H1 (cell line): ENCODE results near the gene STX4. TPM values are rescaled to one million over a fixed set of nuclear protein-coding genes. Genes with fewer than 3 reads are reported as not detected.

ENCODE experiments used
- CTCF ChIA-PET: fragments of 300-600 bp; sonication (Branson Sonifier 250); formaldehyde crosslinking; loops from one replicate; lab custom pipeline; 2021; ENCODE audit not compliant: partially characterized antibody; lab: Charles Lee
- POLR2A ChIA-PET: fragments of 300-600 bp; sonication (Branson Sonifier 250); formaldehyde crosslinking; loops from one replicate; lab custom pipeline; 2021; ENCODE audit warnings: inconsistent platforms; ENCODE audit not compliant: partially characterized antibody; lab: Charles Lee
- DNase-seq, 2 experiments: peaks; one replicate each; pipeline versions ENCODE4 v3.0.0 to v3.0.0-alpha.2; 2010 to 2022; ENCODE audit warnings: low spot score in 2 of 2, low read depth in 1 of 2, mixed read lengths in 1 of 2
- FAIRE-seq: peaks from 2 replicates; lab custom pipeline; 2011; peaks lifted over from hg19 to GRCh38; lab: Jason Lieb, UNC
- H2AFZ ChIP-seq: 2 replicates; pipeline ENCODE4 v1.8.1; 2012; ENCODE audit warnings: low read length, inconsistent platforms
- H2AK5ac ChIP-seq: 2 replicates; pipeline ENCODE4 v1.6.1; 2013; ENCODE audit warnings: low read depth, low read length
- H2BK120ac ChIP-seq: replicated peaks from 2 replicates; pipeline ENCODE3; 2013; ENCODE audit warnings: low read depth, low read length, inconsistent platforms
- H2BK12ac ChIP-seq: 2 replicates; pipeline ENCODE4 v1.6.1; 2013; ENCODE audit warnings: low read depth, low read length
- H2BK15ac ChIP-seq: 2 replicates; pipeline ENCODE4 v1.6.1; 2013; ENCODE audit warnings: low read length
- H2BK20ac ChIP-seq: 2 replicates; pipeline ENCODE4 v1.6.1; 2013; ENCODE audit warnings: low read length
- H2BK5ac ChIP-seq: 2 replicates; pipeline ENCODE4 v1.6.1; 2013; ENCODE audit warnings: low read depth, low read length
- H3K14ac ChIP-seq: 2 replicates; pipeline ENCODE4 v1.6.1; 2013; ENCODE audit warnings: inconsistent platforms; ENCODE audit not compliant: insufficient read length
- H3K18ac ChIP-seq: 2 replicates; pipeline ENCODE4 v1.6.1; 2013; ENCODE audit warnings: low read length; ENCODE audit errors: extremely low read depth
- H3K23ac ChIP-seq: 2 replicates; pipeline ENCODE4 v1.6.1; 2013; ENCODE audit warnings: inconsistent platforms; ENCODE audit not compliant: insufficient read length
- H3K23me2 ChIP-seq: 2 replicates; pipeline ENCODE4 v1.6.1; 2013; ENCODE audit warnings: low read depth, low read length
- H3K27ac ChIP-seq: 2 replicates; pipeline ENCODE4 v1.6.1; 2011; ENCODE audit warnings: low read depth, low read length, inconsistent platforms
- H3K27me3 ChIP-seq, 4 experiments: replicated peaks in 1 of 4; 1 replicate in 1 of 4; 2 replicates in 3 of 4; pipeline versions ENCODE4 v1.6.1 to v1.8.1; 2011 to 2013; ENCODE audit warnings: low read length in 3 of 4, mild to moderate bottlenecking in 3 of 4, inconsistent platforms in 2 of 4, mixed read lengths in 2 of 4, moderate library complexity in 1 of 4; ENCODE audit not compliant: control insufficient read depth in 3 of 4, insufficient read depth in 3 of 4; ENCODE audit errors: extremely low read depth in 1 of 4
- H3K36me3 ChIP-seq, 4 experiments: 2 replicates each; pipeline versions ENCODE4 v1.6.1 to v1.8.1; 2011 to 2013; ENCODE audit warnings: mild to moderate bottlenecking in 4 of 4, low read length in 3 of 4, moderate library complexity in 2 of 4, control low read depth in 1 of 4, inconsistent platforms in 1 of 4; ENCODE audit not compliant: insufficient read depth in 4 of 4, control insufficient read depth in 2 of 4
- H3K4ac ChIP-seq: replicated peaks from 2 replicates; pipeline ENCODE3; 2013; ENCODE audit warnings: low read length, low read depth, mixed read lengths, inconsistent platforms; ENCODE audit not compliant: insufficient read length
- H3K4me1 ChIP-seq, 4 experiments: replicated peaks in 1 of 4; 1 replicate in 1 of 4; 2 replicates in 3 of 4; pipeline versions ENCODE4 v1.6.1 to v1.8.1; 2011 to 2013; ENCODE audit warnings: low read length in 3 of 4, inconsistent platforms in 2 of 4, mixed read lengths in 1 of 4; ENCODE audit not compliant: insufficient read depth in 4 of 4, control insufficient read depth in 3 of 4
- H3K4me2 ChIP-seq, 2 experiments: 2 replicates each; pipeline versions ENCODE4 v1.6.1 to v1.8.1; 2011 to 2013; ENCODE audit warnings: low read depth in 2 of 2, low read length in 2 of 2, control low read depth in 1 of 2, inconsistent platforms in 1 of 2, mild to moderate bottlenecking in 1 of 2; ENCODE audit not compliant: insufficient read depth in 1 of 2
- H3K4me3 ChIP-seq, 4 experiments: fragments of 200-600, 300-600 bp in 1 of 4; sonication (generic), shearing (Covaris generic), sonication (Bioruptor Twin) in 1 of 4; 2 replicates each; pipeline versions ENCODE4 v1.5.1 to v1.8.1; 2011 to 2016; ENCODE audit warnings: low read length in 4 of 4, low read depth in 3 of 4, control low read depth in 2 of 4, inconsistent platforms in 2 of 4, mild to moderate bottlenecking in 2 of 4, mixed read lengths in 1 of 4, moderate library complexity in 1 of 4; ENCODE audit not compliant: insufficient read depth in 2 of 4; ENCODE audit errors: extremely low read depth in 1 of 4
- H3K56ac ChIP-seq: replicated peaks from 2 replicates; pipeline ENCODE3; 2013; ENCODE audit warnings: low read depth, mild to moderate bottlenecking, mixed read lengths, low read length, inconsistent platforms; ENCODE audit not compliant: insufficient read length
- H3K79me1 ChIP-seq: 2 replicates; pipeline ENCODE4 v1.6.1; 2013; ENCODE audit warnings: low read depth, low read length, control low read depth
- H3K79me2 ChIP-seq, 2 experiments: 2 replicates each; pipeline versions ENCODE4 v1.6.1 to v1.8.1; 2012 to 2013; ENCODE audit warnings: low read length in 2 of 2, mild to moderate bottlenecking in 2 of 2, inconsistent platforms in 1 of 2; ENCODE audit not compliant: insufficient read depth in 2 of 2, control insufficient read depth in 1 of 2
- H3K9ac ChIP-seq, 4 experiments: replicated peaks in 1 of 4; 1 replicate in 1 of 4; 2 replicates in 3 of 4; pipeline versions ENCODE4 v1.6.1 to v1.8.1; 2011 to 2013; ENCODE audit warnings: low read depth in 3 of 4, low read length in 3 of 4, control low read depth in 2 of 4, mild to moderate bottlenecking in 2 of 4, moderate library complexity in 2 of 4, inconsistent platforms in 1 of 4; ENCODE audit errors: extremely low read depth in 1 of 4
- H3K9me3 ChIP-seq, 2 experiments: 2 replicates each; pipeline versions ENCODE4 v1.6.1 to v1.8.1; 2012 to 2013; ENCODE audit warnings: mild to moderate bottlenecking in 2 of 2, moderate library complexity in 2 of 2, control low read depth in 1 of 2, inconsistent platforms in 1 of 2, low read depth in 1 of 2, low read length in 1 of 2, mixed read lengths in 1 of 2; ENCODE audit not compliant: insufficient read depth in 2 of 2
- H4K20me1 ChIP-seq, 2 experiments: replicated peaks in 1 of 2; 2 replicates each; pipeline versions ENCODE3 to v1.8.1; 2011 to 2013; ENCODE audit warnings: inconsistent platforms in 2 of 2, low read length in 2 of 2, mild to moderate bottlenecking in 1 of 2; ENCODE audit not compliant: insufficient read depth in 2 of 2, control insufficient read depth in 1 of 2
- H4K5ac ChIP-seq: 2 replicates; pipeline ENCODE4 v1.6.1; 2013; ENCODE audit warnings: low read length, low read depth, mixed read lengths, inconsistent platforms; ENCODE audit not compliant: insufficient read length
- H4K8ac ChIP-seq: 2 replicates; pipeline ENCODE4 v1.8.0; 2013; ENCODE audit warnings: mild to moderate bottlenecking, moderate library complexity, low read length, inconsistent platforms; ENCODE audit not compliant: insufficient read depth; ENCODE audit errors: extremely low read depth
- H4K91ac ChIP-seq: replicated peaks from 2 replicates; pipeline ENCODE3; 2013; ENCODE audit warnings: low read length, mixed read lengths, inconsistent platforms; ENCODE audit not compliant: insufficient read length
- ASH2L ChIP-seq: fragments of 200-600, 300-600 bp; sonication (generic); IDR thresholded peaks from one replicate; pipeline ENCODE4 v1.7.1; 2017; ENCODE audit warnings: low read length
- BACH1 ChIP-seq: IDR thresholded peaks from 2 replicates; pipeline ENCODE4 v1.6.1; 2012; ENCODE audit warnings: low read length, improper control_type of control experiment
- BCL11A ChIP-seq, 2 experiments: IDR thresholded peaks; one replicate each; pipeline ENCODE4 v1.6.1; 2011; ENCODE audit warnings: low read depth in 2 of 2, low read length in 2 of 2, mild to moderate bottlenecking in 2 of 2
- E2F6 ChIP-seq: IDR thresholded peaks from 2 replicates; pipeline ENCODE4 v1.6.1; 2012; ENCODE audit warnings: inconsistent platforms
- EGR1 ChIP-seq: IDR thresholded peaks from 2 replicates; pipeline ENCODE4 v1.6.1; 2011; ENCODE audit warnings: low read depth, low read length, borderline replicate concordance
- EZH2 ChIP-seq: fragments of 200-600 bp; sonication (generic); IDR thresholded peaks from 2 replicates; pipeline ENCODE4 v1.7.1; 2012; ENCODE audit warnings: low read depth, mild to moderate bottlenecking, moderate library complexity, low read length, inconsistent platforms; ENCODE audit not compliant: severe bottlenecking
- RNF2 ChIP-seq: fragments of 200-900, 300-1000 bp; sonication (generic); IDR thresholded peaks from 2 replicates; pipeline ENCODE4 v1.7.1; 2016; ENCODE audit warnings: borderline replicate concordance, low read depth, mild to moderate bottlenecking, antibody characterized with exemption, low read length; ENCODE audit not compliant: poor library complexity, severe bottlenecking; ENCODE audit errors: missing control alignments
- YY1 ChIP-seq: IDR thresholded peaks from 2 replicates; pipeline ENCODE4 v1.6.1; 2011; ENCODE audit warnings: low read depth, mild to moderate bottlenecking, low read length
- WGBS, 2 experiments: shearing (Covaris generic) in 1 of 2; methylation state at CpG; one replicate each; pipeline versions ENCODE4 v1.1.6 to v1.1.7; 2013 to 2015; ENCODE audit warnings: low lambda C conversion rate in 2 of 2, mixed read lengths in 2 of 2, inconsistent platforms in 1 of 2, low coverage in 1 of 2, missing lambda C conversion rate in 1 of 2; ENCODE audit not compliant: insufficient replicate concordance in 2 of 2, insufficient coverage in 1 of 2, insufficient read length in 1 of 2; ENCODE audit errors: extremely low coverage in 1 of 2, missing lambda C conversion rate in 1 of 2; 5-methylcytosine and 5-hydroxymethylcytosine counted together
- polyA plus RNA-seq, 7 experiments: library from polyadenylated mRNA; depleted of rRNA in 3 of 7; stranded (reverse) in 5 of 7; unstranded in 2 of 7; fragments of >200 nt in 5 of 7; fragments of 200-250 nt in 2 of 7; gene quantifications; 1 replicate in 5 of 7; 2 replicates in 1 of 7; 4 replicates in 1 of 7; pipeline versions ENCODE4 v1.2.1 to v1.2.3, GENCODE V29; 2011 to 2013; ENCODE audit warnings: missing spikeins in 2 of 7, mixed read lengths in 2 of 7
- total RNA-seq: library from RNA; stranded (reverse); fragmentation: NEBNext Ultra II Directional; extraction: Animal tissue kit (Norgen Biotek cat#: 25700); gene quantifications from 2 replicates; pipeline ENCODE4 v1.2.1, GENCODE V29; 2021

Gene STX4
- total and polyA plus RNA-seq, 2 of the 8 experiments (the other 6 are each of a cell fraction or from before 2014, with no cell fraction given) = 25.8 to 32.3 TPM

- 0 out of 2 replicates have a peak overlapping the region, but pooled peaks have one; percentile 16 for H2BK15ac ChIP-seq
- 0 out of 2 replicates have a peak overlapping the region, but pooled peaks have one; percentile 39 for H2AK5ac ChIP-seq
- H4K91ac ChIP-seq = no peak overlapping the region
- no peaks in the 10 kb centered on the region for H3K79me2 ChIP-seq
- H3K23me2 ChIP-seq = peaks cover 12% of the 10 kb centered on the region
- no peaks in the 10 kb centered on the region for H4K20me1 ChIP-seq
- H3K9ac ChIP-seq = 0 out of 7 replicates have a peak overlapping the region, but pooled peaks of 2 of the 4 experiments have one; percentile 7 to 29
- H3K27me3 ChIP-seq = no peaks in the 10 kb centered on the region; a peak in 1 of 7 replicates
- H3K4me2 ChIP-seq = peak overlapping the region; percentile 95 to 100
- POLR2A ChIA-PET = interaction anchor here (0.7 to 2.3 kb wide), 6 partner anchors 10 to 62 kb away, joined by 3 to 20 read pairs (median 4); partner anchors contain the start of genes HSD3B7 and SETD1A
- 29% methylated on average over 20 of the region's 23 CpGs; no CpG with 5 or more reads in 1 of the 2 experiments for WGBS, 2 experiments
- H3K4ac ChIP-seq = peak overlapping the region; percentile 63
- H4K8ac ChIP-seq = no peak overlapping the region
- H4K5ac ChIP-seq = peak overlapping the region; percentile 51
- H3K23ac ChIP-seq = no peak overlapping the region
- H3K56ac ChIP-seq = no peak overlapping the region
- H2BK120ac ChIP-seq = no peak overlapping the region
- H3K14ac ChIP-seq = no peak overlapping the region
- H2AFZ ChIP-seq = peak overlapping the region; percentile 68; the same call in 1 of the 2 replicates
- no peaks in the 10 kb centered on the region for H3K36me3 ChIP-seq
- H3K79me1 ChIP-seq = no peaks in the 10 kb centered on the region
- H3K18ac ChIP-seq = peak overlapping the region; percentile 91
- H3K9me3 ChIP-seq = no peaks in the 10 kb centered on the region
- no peak for FAIRE-seq
- DNase-seq = no peak
- CTCF ChIA-PET = interaction anchor here (1.1 to 2.0 kb wide), 2 partner anchors 11 to 72 kb away, joined by 4 to 10 read pairs; partner anchors contain the start of gene HSD3B7
- no peak overlapping the region; the same call in 1 of the 2 replicates for H3K27ac ChIP-seq
- no peak for TF ChIP-seq BCL11A (IDR thresholded peaks at IDR 0.05; ENCODE audit: low read depth in 2 of 2, low read length in 2 of 2)
- TF ChIP-seq YY1 = no peak
- TF ChIP-seq RNF2 = no peak
- TF ChIP-seq BACH1 = no peak
- no peak for TF ChIP-seq EZH2
- TF ChIP-seq ASH2L = peak; percentile 11
- TF ChIP-seq EGR1 = no peak
- TF ChIP-seq E2F6 = no peak
- peak overlapping the region; percentile 46; the same call in 1 of the 2 replicates for H2BK5ac ChIP-seq
- H2BK12ac ChIP-seq = peak overlapping the region; percentile 60; the same call in 1 of the 2 replicates
- peak overlapping the region; percentile 53 to 81 (median 64) for H3K4me3 ChIP-seq
- H3K4me1 ChIP-seq = peaks cover 0 to 15% (median 10%) of the 10 kb centered on the region in 4 experiments; a peak in 6 of 7 replicates
- no peak overlapping the region for H2BK20ac ChIP-seq
Measured at GRCh38 chr16:30996324-30996984, 36.9 kb upstream of the STX4 start.
